Osteoblast (primary cell): ENCODE measurements around the gene ERC1. TPM values are rescaled to one million over a fixed set of nuclear protein-coding genes. Genes with fewer than 3 reads are reported as not detected.
"Not testable (repeated sequence)": the region's sequence is repeated elsewhere in the genome, so short reads cannot be mapped to it uniquely, and the experiment has no call there.

ENCODE experiments used
- DNase-seq: peaks from one replicate; pipeline ENCODE4 v3.0.0; 2011; ENCODE audit warnings: low spot score, mixed read lengths; ENCODE audit not compliant: insufficient read length; ENCODE audit errors: missing footprints
- H2AFZ ChIP-seq: 2 replicates; pipeline ENCODE4 v1.6.0; 2011; ENCODE audit warnings: mild to moderate bottlenecking, low read length
- H3K27ac ChIP-seq: 2 replicates; pipeline ENCODE4 v1.5.1; 2011; ENCODE audit warnings: mild to moderate bottlenecking, low read depth, low read length, moderate library complexity
- H3K27me3 ChIP-seq: 2 replicates; pipeline ENCODE4 v1.6.0; 2012; ENCODE audit warnings: mild to moderate bottlenecking, control low read depth, inconsistent platforms, low read length, moderate library complexity; ENCODE audit not compliant: insufficient read depth
- H3K36me3 ChIP-seq: 2 replicates; pipeline ENCODE4 v1.5.1; 2011; ENCODE audit warnings: mild to moderate bottlenecking, low read length, control low read depth, moderate library complexity; ENCODE audit not compliant: insufficient read depth
- H3K4me1 ChIP-seq: 2 replicates; pipeline ENCODE4 v1.5.1; 2011; ENCODE audit warnings: mild to moderate bottlenecking, low read length, control low read depth, moderate library complexity; ENCODE audit not compliant: insufficient read depth
- H3K4me2 ChIP-seq: 2 replicates; pipeline ENCODE4 v1.6.0; 2011; ENCODE audit warnings: mild to moderate bottlenecking, low read length; ENCODE audit not compliant: insufficient read depth
- H3K4me3 ChIP-seq: fragments of 200-600 bp; sonication (generic); 3 replicates; pipeline ENCODE4 v1.5.1; 2012; ENCODE audit warnings: mild to moderate bottlenecking, low read length, inconsistent platforms; ENCODE audit not compliant: insufficient read depth
- H3K79me2 ChIP-seq: 2 replicates; pipeline ENCODE4 v1.6.0; 2012; ENCODE audit warnings: mild to moderate bottlenecking, low read length, control low read depth, inconsistent platforms; ENCODE audit not compliant: insufficient read depth
- H3K9me3 ChIP-seq: 2 replicates; pipeline ENCODE4 v1.5.1; 2011; ENCODE audit warnings: low read depth, low read length, control low read depth
- H4K20me1 ChIP-seq: 2 replicates; pipeline ENCODE4 v1.6.0; 2012; ENCODE audit warnings: mild to moderate bottlenecking, low read length, control low read depth; ENCODE audit not compliant: insufficient read depth
- CTCF ChIP-seq: IDR thresholded peaks from 2 replicates; pipeline ENCODE4 v1.5.1; 2011; ENCODE audit warnings: mild to moderate bottlenecking, low read depth, low read length, moderate library complexity; ENCODE audit errors: extremely low read depth
- total RNA-seq: library from RNA; depleted of rRNA; stranded (reverse); fragments of >200 nt; gene quantifications from 2 replicates; pipeline ENCODE4 v1.2.3, GENCODE V29; 2012

ERC1 gene
- total RNA-seq, 1 donor = 36.2 TPM

- Histone ChIP-seq H3K4me2 (no peak overlapping the region), H3K79me2 (peaks cover 42% of the 10 kb centered on the region), H2AFZ (no peak overlapping the region), H3K4me1 (peaks cover 5% of the 10 kb centered on the region), H3K27ac (no peak overlapping the region), H4K20me1 (peaks cover 14% of the 10 kb centered on the region), H3K9me3 (no peaks in the 10 kb centered on the region), H3K4me3 (no peak overlapping the region), H3K27me3 (no peaks in the 10 kb centered on the region), H3K36me3 (no peaks in the 10 kb centered on the region)
- no peak for DNase-seq
- TF ChIP-seq CTCF = no peak
These were observed 100.3 kb downstream of the ERC1 start for GRCh38 chr12:1091350-1091749.

GRCh38 chr12:1093166-1093751 is 102.2 kb downstream of the ERC1 start:
- no peak overlapping the region for H3K27ac ChIP-seq

GRCh38 chr12:1094714-1095113 is 103.7 kb downstream of the ERC1 start:
- H3K27me3 ChIP-seq = no peaks in the 10 kb centered on the region
- H3K4me1 ChIP-seq = peaks cover 5% of the 10 kb centered on the region
- H3K4me2 ChIP-seq = no peak overlapping the region
- no peak overlapping the region for H3K4me3 ChIP-seq
- no peak for TF ChIP-seq CTCF
- H3K36me3 ChIP-seq = no peaks in the 10 kb centered on the region
- no peaks in the 10 kb centered on the region for H3K9me3 ChIP-seq
- peaks cover 75% of the 10 kb centered on the region for H3K79me2 ChIP-seq
- H4K20me1 ChIP-seq = peaks cover 33% of the 10 kb centered on the region
- no peak overlapping the region for H2AFZ ChIP-seq
- DNase-seq = no peak
- no peak overlapping the region for H3K27ac ChIP-seq

More at GRCh38 chr12:1093166-1093751, 102.2 kb downstream of the ERC1 start:
- Histone ChIP-seq H3K27me3 (no peaks in the 10 kb centered on the region), H3K9me3 (no peaks in the 10 kb centered on the region), H3K36me3 (no peaks in the 10 kb centered on the region), H2AFZ (no peak overlapping the region), H3K4me2 (no peak overlapping the region), H4K20me1 (peaks cover 23% of the 10 kb centered on the region), H3K4me3 (no peak overlapping the region), H3K4me1 (peaks cover 5% of the 10 kb centered on the region), H3K79me2 (peaks cover 61% of the 10 kb centered on the region)
- peak; percentile 81 for DNase-seq
- TF ChIP-seq CTCF = peak; percentile 82

GRCh38 chr12:1099158-1099557 is 108.1 kb downstream of the ERC1 start:
- no peaks in the 10 kb centered on the region for H3K27me3 ChIP-seq
- no peaks in the 10 kb centered on the region for H3K36me3 ChIP-seq
- H4K20me1 ChIP-seq = peaks cover 31% of the 10 kb centered on the region
- H3K4me3 ChIP-seq = no peak overlapping the region
- no peak for DNase-seq
- H3K9me3 ChIP-seq = no peaks in the 10 kb centered on the region
- H2AFZ ChIP-seq = no peak overlapping the region
- H3K27ac ChIP-seq = no peak overlapping the region
- no peak overlapping the region for H3K4me2 ChIP-seq
- TF ChIP-seq CTCF = no peak
- H3K79me2 ChIP-seq = peaks cover 89% of the 10 kb centered on the region
- H3K4me1 ChIP-seq = no peaks in the 10 kb centered on the region

- not testable (repeated sequence) for DNase-seq, H3K36me3 ChIP-seq
- peaks cover 91% of the 10 kb centered on the region for H3K79me2 ChIP-seq
These were observed 108.6 kb downstream of the ERC1 start for GRCh38 chr12:1099618-1100017.

More at GRCh38 chr12:1099618-1100017, 108.6 kb downstream of the ERC1 start:
- not testable (repeated sequence) for H3K4me1 ChIP-seq, H3K9me3 ChIP-seq, H3K27me3 ChIP-seq, H3K4me3 ChIP-seq, H3K27ac ChIP-seq, H3K4me2 ChIP-seq, H2AFZ ChIP-seq
- peaks cover 31% of the 10 kb centered on the region for H4K20me1 ChIP-seq
